GM12878 (cell line): ENCODE measurements around the gene TXNDC8.

Experiments
- EZH2 ChIP-seq: IDR thresholded peaks from 2 replicates; pipeline ENCODE4 v1.6.1; 2012; ENCODE audit warnings: low read depth, mild to moderate bottlenecking, control low read depth, inconsistent platforms, low read length, borderline replicate concordance; ENCODE audit not compliant: control insufficient read depth
- FOXM1 ChIP-seq: IDR thresholded peaks from 2 replicates; pipeline ENCODE4 v1.6.1; 2012; ENCODE audit warnings: low read depth, mild to moderate bottlenecking, inconsistent platforms, low read length, moderate library complexity
- POLR2AphosphoS2 ChIP-seq: IDR thresholded peaks from 2 replicates; pipeline ENCODE4 v1.6.1; 2011; ENCODE audit warnings: low read depth, mild to moderate bottlenecking, low read length, improper control_type of control experiment, moderate library complexity
- POLR2AphosphoS5 ChIP-seq: IDR thresholded peaks from 2 replicates; pipeline ENCODE4 v1.6.1; 2011; ENCODE audit warnings: mild to moderate bottlenecking, low read length, inconsistent platforms
- RB1 ChIP-seq: fragments of 450-650 bp; formaldehyde crosslinking; IDR thresholded peaks from 2 replicates; pipeline ENCODE4 v1.6.1; 2017; ENCODE audit warnings: mild to moderate bottlenecking, borderline replicate concordance
- SIN3A ChIP-seq: IDR thresholded peaks from 2 replicates; pipeline ENCODE4 v1.6.1; 2012; ENCODE audit warnings: low read depth, low read length, improper control_type of control experiment
- SREBF2 ChIP-seq: IDR thresholded peaks from 2 replicates; pipeline ENCODE4 v1.6.1; 2012; ENCODE audit warnings: mild to moderate bottlenecking, low read length
- TF ChIP-seq, protein P1 (sequence below): fragments of 450-650 bp; IDR thresholded peaks from 2 replicates; pipeline ENCODE4 v1.6.1; 2016; ENCODE audit warnings: mild to moderate bottlenecking, moderate library complexity, borderline replicate concordance
- TF ChIP-seq, protein P2 (sequence below), 3 experiments: IDR thresholded peaks in 2 of 3; conservative IDR thresholded peaks in 1 of 3; 2 replicates each; pipeline ENCODE4 v1.5.1; 2011; ENCODE audit warnings: low read depth in 3 of 3, low read length in 3 of 3, mild to moderate bottlenecking in 3 of 3, control low read depth in 2 of 3, moderate library complexity in 2 of 3, inconsistent platforms in 1 of 3, mixed read lengths in 1 of 3; ENCODE audit not compliant: control insufficient read depth in 2 of 3, insufficient read depth in 1 of 3; ENCODE audit errors: extremely low read depth in 1 of 3

DNA sequence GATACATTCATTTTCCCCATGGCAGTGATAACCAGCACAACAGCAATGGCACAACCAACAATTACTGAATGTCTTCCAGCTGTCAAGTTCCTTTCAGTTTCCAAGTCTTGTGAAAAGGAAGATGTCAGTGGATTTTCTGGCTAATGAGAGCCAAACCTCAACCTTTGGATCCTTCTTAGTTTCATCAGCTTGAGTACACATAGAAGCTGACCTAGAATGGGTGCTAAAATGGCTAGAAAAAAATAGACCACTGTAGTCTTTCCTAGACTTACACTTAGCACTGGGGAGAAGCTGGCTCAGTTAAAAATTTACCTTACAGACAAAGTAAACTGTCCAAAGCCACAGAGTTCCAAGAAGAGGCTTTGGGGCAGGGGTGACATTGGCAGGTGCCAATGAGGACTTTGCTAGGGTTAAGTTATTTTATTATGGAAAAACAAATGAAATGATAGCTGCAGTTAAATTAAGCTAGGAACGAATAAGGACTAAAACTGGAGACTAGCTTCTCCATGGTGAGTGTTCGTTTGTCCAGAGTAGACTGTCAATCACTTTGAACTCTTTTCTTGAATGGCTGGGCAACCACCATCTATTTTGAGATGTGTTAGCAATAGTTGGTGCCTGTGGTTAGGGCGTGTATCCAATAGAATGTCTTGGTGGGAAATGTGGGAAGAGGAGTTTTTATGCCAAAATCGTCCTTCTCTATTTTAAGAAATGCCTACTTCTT, 55.5 kb downstream of the TXNDC8 start:
- no peak for TF ChIP-seq EZH2
- TF ChIP-seq POLR2AphosphoS5: no peak
- no peak for TF ChIP-seq SREBF2
- TF ChIP-seq POLR2AphosphoS2: no peak
- TF ChIP-seq, protein P1, sequence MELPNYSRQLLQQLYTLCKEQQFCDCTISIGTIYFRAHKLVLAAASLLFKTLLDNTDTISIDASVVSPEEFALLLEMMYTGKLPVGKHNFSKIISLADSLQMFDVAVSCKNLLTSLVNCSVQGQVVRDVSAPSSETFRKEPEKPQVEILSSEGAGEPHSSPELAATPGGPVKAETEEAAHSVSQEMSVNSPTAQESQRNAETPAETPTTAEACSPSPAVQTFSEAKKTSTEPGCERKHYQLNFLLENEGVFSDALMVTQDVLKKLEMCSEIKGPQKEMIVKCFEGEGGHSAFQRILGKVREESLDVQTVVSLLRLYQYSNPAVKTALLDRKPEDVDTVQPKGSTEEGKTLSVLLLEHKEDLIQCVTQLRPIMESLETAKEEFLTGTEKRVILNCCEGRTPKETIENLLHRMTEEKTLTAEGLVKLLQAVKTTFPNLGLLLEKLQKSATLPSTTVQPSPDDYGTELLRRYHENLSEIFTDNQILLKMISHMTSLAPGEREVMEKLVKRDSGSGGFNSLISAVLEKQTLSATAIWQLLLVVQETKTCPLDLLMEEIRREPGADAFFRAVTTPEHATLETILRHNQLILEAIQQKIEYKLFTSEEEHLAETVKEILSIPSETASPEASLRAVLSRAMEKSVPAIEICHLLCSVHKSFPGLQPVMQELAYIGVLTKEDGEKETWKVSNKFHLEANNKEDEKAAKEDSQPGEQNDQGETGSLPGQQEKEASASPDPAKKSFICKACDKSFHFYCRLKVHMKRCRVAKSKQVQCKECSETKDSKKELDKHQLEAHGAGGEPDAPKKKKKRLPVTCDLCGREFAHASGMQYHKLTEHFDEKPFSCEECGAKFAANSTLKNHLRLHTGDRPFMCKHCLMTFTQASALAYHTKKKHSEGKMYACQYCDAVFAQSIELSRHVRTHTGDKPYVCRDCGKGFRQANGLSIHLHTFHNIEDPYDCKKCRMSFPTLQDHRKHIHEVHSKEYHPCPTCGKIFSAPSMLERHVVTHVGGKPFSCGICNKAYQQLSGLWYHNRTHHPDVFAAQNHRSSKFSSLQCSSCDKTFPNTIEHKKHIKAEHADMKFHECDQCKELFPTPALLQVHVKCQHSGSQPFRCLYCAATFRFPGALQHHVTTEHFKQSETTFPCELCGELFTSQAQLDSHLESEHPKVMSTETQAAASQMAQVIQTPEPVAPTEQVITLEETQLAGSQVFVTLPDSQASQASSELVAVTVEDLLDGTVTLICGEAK: no peak
- no peak for TF ChIP-seq RB1
- TF ChIP-seq SIN3A: no peak
- TF ChIP-seq FOXM1: no peak
- TF ChIP-seq, protein P2, sequence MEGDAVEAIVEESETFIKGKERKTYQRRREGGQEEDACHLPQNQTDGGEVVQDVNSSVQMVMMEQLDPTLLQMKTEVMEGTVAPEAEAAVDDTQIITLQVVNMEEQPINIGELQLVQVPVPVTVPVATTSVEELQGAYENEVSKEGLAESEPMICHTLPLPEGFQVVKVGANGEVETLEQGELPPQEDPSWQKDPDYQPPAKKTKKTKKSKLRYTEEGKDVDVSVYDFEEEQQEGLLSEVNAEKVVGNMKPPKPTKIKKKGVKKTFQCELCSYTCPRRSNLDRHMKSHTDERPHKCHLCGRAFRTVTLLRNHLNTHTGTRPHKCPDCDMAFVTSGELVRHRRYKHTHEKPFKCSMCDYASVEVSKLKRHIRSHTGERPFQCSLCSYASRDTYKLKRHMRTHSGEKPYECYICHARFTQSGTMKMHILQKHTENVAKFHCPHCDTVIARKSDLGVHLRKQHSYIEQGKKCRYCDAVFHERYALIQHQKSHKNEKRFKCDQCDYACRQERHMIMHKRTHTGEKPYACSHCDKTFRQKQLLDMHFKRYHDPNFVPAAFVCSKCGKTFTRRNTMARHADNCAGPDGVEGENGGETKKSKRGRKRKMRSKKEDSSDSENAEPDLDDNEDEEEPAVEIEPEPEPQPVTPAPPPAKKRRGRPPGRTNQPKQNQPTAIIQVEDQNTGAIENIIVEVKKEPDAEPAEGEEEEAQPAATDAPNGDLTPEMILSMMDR (IDR thresholded peaks at IDR 0.05 in 2 of 3, conservative IDR thresholded peaks at IDR 0.05 in 1 of 3; ENCODE audit: control insufficient read depth in 2 of 3, extremely low read depth in 1 of 3, insufficient read depth in 1 of 3, low read depth in 3 of 3, low read length in 3 of 3): no peak
